HG03159 (cell line): ENCODE measurements around the gene RHBDD2.
"Not testable (repeated sequence)": the region's sequence is repeated elsewhere in the genome, so short reads cannot be mapped to it uniquely, and the experiment has no call there.

ENCODE experiments used
- ATAC-seq: cut with Tn5 transposase; IDR thresholded peaks from one replicate; pipeline ENCODE4 v1.9.1; 2021; ENCODE audit warnings: mild to moderate bottlenecking, moderate library complexity; ENCODE audit not compliant: unreplicated experiment

RHBDD2 gene

GRCh38 chr7:75878769-75879611 is at the start of gene RHBDD2:
Gene RHBDD2 (plus strand): TSS chr7:75879034. CDS start chr7:75879083, 49 bp downstream.
- peak; percentile 90 for ATAC-seq

- not testable (repeated sequence) for ATAC-seq
Observed at GRCh38 chr7:75829656-75830055, 49.2 kb upstream of the RHBDD2 start.

DNA sequence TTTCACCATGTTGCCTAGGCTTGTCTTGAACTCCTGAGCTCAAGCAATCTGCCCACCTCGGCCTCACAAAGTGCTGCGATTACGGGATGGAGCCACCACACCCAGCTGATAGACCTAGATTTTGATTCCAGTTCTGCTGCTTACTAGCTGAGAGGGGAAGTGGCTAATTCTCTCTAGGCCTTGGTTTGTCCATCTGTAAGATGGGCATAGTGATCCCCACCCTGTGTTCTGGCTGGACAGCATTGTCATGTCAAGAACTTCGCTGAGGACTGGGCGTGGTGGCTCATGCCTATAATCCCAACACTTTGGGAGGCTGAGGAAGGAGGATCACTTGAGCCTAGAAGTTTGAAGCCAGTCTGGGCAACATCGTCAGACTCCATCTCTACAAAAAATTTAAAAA is 47.9 kb upstream of the RHBDD2 start:
- no peak for ATAC-seq

DNA sequence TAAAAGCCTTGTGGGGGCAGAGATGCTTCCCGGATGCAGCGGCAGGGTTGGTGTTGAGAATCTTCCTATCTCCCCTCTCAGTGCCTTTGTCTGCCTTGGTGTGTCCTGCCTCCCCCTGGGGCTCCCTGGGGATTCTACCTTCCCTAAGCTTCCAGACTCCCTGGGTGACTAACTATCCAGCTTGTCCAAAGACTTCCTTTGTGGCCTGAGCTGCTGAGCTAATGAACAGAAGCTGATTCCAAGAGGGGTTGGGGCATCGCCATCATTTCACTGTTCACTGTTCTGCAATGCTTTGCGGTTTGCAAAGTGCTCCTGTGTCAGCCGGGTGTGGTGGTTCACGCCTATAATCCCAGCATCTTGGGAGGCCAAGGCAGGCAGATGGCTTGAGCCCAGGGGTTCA is 45.2 kb upstream of the RHBDD2 start:
- ATAC-seq, result not testable (repeated sequence)

DNA sequence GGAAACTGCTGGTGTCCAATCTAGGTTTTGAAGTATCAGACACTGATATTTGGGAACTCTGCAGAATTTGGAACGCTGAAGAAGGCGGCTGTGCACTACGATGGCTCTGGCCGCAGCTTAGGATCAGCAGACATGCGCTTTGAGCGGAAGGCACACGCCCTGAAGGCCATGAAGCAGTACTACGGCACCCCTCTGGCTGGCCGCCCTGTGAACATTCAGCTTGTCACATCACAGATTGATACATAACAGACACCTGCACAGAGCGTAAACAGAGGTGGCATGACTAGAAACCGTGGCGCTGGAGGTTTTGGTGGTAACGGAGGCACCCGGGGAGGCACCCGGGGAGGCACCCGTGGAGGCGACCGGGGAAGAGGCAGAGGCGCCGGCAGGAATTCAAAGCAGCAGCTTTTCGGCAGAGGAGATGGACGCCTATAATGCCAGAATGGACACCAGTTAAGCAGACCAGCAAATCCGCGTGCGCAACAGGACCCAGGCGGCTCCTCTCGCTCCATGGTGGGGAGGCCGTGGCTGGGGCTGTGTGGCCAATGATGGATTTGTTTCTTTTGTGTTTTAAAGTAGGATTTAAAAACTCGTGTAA is 43.0 kb upstream of the RHBDD2 start:
- no peak for ATAC-seq

- no peak for ATAC-seq
Observed at GRCh38 chr7:75836798-75837197, 42.0 kb upstream of the RHBDD2 start.

DNA sequence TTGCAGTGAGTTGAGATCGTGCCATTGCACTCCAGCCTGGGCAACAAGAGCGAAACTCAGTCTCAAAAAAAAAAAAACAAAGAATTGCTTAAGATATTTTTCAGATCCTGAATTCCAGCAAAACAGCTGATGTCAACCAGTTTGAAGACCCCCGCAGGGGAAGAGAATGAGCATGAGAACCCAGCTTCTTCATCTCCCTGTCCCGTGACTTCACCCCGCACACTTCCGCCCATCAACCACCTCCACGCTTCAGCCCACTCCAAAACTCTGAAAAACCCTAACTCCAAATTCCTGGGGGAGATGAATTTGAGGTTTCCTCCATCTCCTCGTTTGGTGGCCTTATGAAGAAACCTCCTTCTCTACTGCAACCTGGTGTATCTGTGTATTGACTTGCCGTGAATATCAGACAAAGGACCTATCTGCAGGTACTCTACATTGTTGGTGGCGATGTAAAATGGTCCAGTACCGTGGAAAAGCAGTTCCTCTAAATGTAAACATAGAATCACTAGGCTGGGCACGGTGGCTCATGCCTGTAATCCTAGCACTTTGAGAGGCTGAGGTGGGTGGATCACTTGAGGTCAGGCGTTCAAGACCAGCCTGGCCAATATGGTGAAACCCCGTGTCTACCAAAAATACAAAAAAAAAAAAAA is 40.4 kb upstream of the RHBDD2 start:
- ATAC-seq, result not testable (repeated sequence)

GRCh38 chr7:75840029-75840428 is 38.8 kb upstream of the RHBDD2 start:
- no peak for ATAC-seq

GRCh38 chr7:75842836-75843446 is 35.9 kb upstream of the RHBDD2 start:
- peak; percentile 94 for ATAC-seq

DNA sequence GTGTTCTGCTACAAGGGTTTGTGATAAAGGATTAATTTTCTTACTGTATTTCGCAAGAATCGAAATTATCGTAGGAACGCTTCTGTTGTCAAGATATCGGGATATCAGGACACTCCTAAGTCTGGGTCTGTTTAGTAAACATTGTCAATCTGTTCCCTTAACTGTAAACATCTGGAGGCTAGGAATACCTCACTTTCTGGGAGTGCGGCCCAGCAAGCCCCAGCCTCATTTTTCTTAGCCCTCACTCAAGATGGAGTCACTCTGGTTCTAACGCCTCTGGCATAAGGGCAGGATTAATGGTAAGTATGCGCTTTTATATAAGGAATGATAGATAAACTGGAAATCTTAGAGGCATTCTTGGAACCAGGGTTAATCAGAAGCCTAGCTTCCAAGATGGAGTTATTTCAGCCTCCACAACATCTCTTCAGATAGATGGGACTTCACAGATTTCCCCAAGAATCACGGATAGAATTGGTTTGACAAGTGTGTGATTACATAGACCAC is 35.2 kb upstream of the RHBDD2 start:
- ATAC-seq, result no peak

GRCh38 chr7:75844158-75844557 is 34.7 kb upstream of the RHBDD2 start:
- no peak for ATAC-seq

DNA sequence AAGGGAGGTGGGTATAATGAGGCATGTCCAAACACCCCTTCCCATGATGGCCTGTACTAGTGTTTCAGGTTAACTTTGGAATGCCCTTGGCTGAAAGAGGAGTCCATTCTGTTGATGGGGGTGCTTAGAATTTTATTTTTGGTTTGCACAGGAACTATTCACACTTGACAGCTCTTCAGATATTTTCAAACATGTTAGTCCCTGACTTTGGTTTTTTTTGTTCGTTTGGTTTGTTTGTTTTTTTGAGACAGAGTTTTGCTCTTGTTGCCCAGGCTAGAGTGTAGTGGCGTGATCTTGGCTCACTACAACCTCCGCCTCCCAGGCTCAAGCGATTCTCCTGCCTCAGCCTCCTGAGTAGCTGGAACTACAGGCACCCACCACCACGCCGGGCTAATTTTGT is 33.7 kb upstream of the RHBDD2 start:
- ATAC-seq, result not testable (repeated sequence)

DNA sequence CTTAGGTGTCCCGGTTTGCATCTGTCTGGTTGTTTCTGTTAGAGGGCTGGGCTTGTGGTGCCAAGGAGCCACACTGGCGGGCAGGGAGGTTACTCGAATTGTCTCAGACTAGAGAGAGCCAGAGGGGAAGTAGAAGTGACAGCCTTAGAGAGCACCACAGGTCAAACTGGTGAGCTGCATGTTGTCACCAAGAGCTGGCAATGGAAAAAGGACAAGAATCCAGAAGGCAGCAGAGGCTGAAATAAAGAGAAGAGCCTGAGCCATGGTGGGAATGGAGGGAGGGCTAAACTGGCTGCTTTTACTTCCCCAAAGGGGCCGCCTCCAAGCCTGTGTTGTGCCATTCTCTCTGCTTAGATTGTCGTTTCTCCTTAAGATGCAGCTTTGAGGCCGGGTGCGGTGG is 31.1 kb upstream of the RHBDD2 start:
- no peak for ATAC-seq

DNA sequence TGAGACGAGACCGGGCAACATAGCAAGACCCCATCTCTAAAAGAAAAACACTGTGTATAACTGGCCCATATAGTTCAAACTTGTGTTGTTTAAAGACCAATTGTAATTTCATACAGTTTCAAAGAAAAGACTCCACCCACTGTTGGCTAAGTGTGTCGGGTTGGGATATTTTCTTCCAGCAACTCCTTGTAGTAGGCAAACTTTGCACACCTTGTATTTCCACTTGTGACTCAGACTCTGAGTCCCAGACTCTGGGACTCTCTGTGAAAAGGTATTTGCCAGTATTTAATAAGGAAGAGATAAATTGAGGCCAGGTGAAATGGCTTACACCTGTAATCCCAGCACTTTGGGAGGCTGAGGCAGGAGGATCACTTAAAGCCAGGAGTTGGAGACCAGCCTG is 29.3 kb upstream of the RHBDD2 start:
- ATAC-seq, result no peak

GRCh38 chr7:75850235-75850634 is 28.6 kb upstream of the RHBDD2 start:
- no peak for ATAC-seq

GRCh38 chr7:75854233-75854632 is 24.6 kb upstream of the RHBDD2 start:
- no peak for ATAC-seq

DNA sequence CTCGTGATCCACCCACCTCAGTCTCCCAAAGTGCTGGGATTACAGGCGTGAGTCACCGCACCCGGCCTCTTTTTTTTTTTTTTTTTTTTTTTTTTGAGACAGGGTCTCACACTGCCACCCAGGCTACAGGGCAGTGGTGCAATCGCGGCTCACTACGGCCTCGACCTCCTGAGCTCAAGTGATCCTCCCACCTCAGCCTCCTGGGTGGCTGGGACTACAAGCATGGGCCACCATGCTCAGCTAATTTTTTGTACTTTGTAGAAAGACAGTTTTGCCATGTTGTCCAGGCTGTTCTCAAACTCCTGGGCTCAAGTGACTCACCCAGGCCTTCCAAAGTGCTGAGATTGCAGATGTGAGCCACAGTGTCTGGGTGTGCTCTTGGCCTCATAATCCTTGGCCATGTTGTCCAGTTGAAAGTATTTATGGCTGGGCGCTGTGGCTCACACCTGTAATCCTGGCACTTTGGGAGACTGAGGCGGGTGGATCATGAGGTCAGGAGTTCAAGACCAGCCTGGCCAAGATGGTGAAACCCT is 24.0 kb upstream of the RHBDD2 start:
- ATAC-seq, result not testable (repeated sequence)

DNA sequence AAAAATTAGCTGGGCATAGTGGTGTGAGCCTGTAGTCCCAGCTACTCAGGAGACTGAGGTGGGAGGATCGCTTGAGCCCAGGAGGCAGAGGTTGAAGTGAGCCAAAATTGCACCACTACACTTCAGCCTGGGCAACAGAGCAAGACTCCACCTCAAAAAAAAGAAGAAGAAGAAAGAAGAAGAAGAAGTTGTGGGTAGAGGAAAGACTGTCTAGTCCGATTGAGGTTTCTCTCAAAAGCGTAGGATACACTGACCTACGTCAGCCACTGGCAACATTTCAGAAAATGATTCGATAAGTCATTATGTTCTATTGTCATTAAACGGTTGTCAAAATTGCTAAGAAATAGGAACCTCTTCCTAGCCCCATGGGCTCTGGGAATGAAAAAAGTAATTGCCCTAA is 22.3 kb upstream of the RHBDD2 start:
- ATAC-seq, result no peak

DNA sequence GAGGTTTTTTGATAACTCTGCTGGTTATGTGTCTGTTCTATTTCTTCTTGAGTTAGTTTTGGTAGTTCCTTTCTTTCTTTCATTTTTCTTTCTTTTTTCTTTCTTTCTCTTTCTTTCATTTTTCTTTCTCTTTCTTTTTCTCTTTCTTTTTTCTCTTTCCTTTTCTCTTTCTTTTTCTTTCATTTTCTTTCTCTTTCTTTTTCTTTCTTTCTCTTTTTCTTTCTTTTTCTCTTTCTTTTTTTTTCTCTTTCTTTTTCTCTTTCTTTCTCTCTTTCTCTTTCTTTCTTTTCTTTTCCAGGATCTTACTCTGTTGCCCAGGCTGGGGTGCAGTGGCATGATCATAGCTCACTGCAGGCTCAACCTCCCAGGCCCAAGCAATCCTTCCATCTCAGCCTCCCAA is 20.4 kb upstream of the RHBDD2 start:
- no peak for ATAC-seq

DNA sequence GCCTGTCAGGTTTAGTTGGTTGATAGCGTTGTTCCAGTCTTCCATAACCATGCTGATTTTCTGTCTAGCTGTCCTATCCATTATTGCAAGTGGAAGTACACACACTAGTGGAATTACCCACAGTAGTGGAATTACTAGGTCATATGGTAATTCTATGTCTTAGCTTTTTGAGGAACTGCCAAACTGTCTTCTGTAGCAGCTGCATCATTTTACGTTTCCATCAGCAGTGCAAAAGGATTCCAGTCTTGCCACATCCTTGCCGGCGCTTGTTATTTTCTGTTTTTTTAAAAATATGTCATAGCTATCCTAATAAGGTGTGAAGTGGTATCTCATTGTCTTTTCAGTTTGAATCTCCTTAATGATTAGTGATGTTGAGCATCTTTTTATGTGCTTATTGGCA is 17.2 kb upstream of the RHBDD2 start:
- no peak for ATAC-seq

DNA sequence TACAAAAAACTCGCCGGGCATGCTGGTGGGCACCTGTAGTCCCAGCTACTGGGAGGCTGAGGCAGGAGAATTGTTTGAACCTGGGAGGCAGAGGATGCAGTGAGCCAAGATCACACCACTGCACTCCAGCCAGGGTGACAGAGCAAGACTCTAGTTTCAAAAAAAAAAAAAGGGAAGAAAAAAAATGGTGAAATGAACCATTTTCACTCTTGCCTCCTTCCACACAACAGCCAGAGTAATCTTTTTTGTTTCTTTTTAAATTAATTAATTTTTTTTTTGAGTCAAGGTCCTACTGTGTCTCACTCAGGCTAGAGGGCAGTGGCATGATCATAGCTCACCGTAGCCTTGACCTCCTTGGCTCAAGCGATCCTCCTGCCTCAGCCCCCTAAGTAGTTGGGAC is 14.6 kb upstream of the RHBDD2 start:
- ATAC-seq, result not testable (repeated sequence)
